HG02870 (cell line): ENCODE data around the gene STK17B.

ENCODE experiments used
- ATAC-seq: cut with Tn5 transposase; IDR thresholded peaks from one replicate; pipeline ENCODE4 v1.9.1; 2021; ENCODE audit warnings: mild to moderate bottlenecking, moderate library complexity; ENCODE audit not compliant: unreplicated experiment

The STK17B gene

GRCh38 chr2:196184921-196185320, 13.5 kb upstream of the STK17B start:
- no peak for ATAC-seq

- ATAC-seq, result no peak
Measured at GRCh38 chr2:196183528-196184231, 12.3 kb upstream of the STK17B start.

GRCh38 chr2:196183172-196183473, 11.7 kb upstream of the STK17B start:
- ATAC-seq, result peak; percentile 23

- peak; percentile 78 for ATAC-seq
Measured at GRCh38 chr2:196182439-196183171, 11.2 kb upstream of the STK17B start.

- ATAC-seq, result no peak
Measured at GRCh38 chr2:196181484-196181883, 10.1 kb upstream of the STK17B start.

- ATAC-seq, result no peak
Measured at GRCh38 chr2:196177124-196177523, 5.7 kb upstream of the STK17B start.

- ATAC-seq, result peak; percentile 71
Measured at GRCh38 chr2:196176142-196176738, 4.9 kb upstream of the STK17B start.

GRCh38 chr2:196174404-196174803, 3.0 kb upstream of the STK17B start:
- no peak for ATAC-seq

- ATAC-seq, result no peak
Measured at GRCh38 chr2:196173505-196173904, 2.1 kb upstream of the STK17B start.

GRCh38 chr2:196172951-196173350, 1.6 kb upstream of the STK17B start:
- ATAC-seq, result no peak

- no peak for ATAC-seq
Measured at GRCh38 chr2:196171946-196172345, 568 bp upstream of the STK17B start.

GRCh38 chr2:196170606-196171247, 651 bp downstream of the STK17B start:
- peak; percentile 10 for ATAC-seq

GRCh38 chr2:196170213-196170605, 1.2 kb downstream of the STK17B start:
- ATAC-seq, result peak; percentile 23

- ATAC-seq, result no peak
Measured at GRCh38 chr2:196169516-196169915, 1.9 kb downstream of the STK17B start.

GRCh38 chr2:196168181-196168580, 3.2 kb downstream of the STK17B start:
- ATAC-seq, result no peak

- ATAC-seq, result no peak
Measured at GRCh38 chr2:196167666-196168065, 3.7 kb downstream of the STK17B start.

- ATAC-seq, result peak; percentile 15
Measured at GRCh38 chr2:196166876-196167275, 4.5 kb downstream of the STK17B start.

- no peak for ATAC-seq
Measured at GRCh38 chr2:196165016-196165415, 6.4 kb downstream of the STK17B start.

- no peak for ATAC-seq
Measured at GRCh38 chr2:196163285-196163684, 8.1 kb downstream of the STK17B start.

GRCh38 chr2:196162586-196163175, 8.7 kb downstream of the STK17B start:
- ATAC-seq, result no peak

GRCh38 chr2:196160946-196161345, 10.4 kb downstream of the STK17B start:
- ATAC-seq, result no peak
